Measurements from ENCODE around the gene ATP5PF. TPM values are rescaled to one million over a fixed set of nuclear protein-coding genes. Genes with fewer than 3 reads are reported as not detected.

The ATP5PF gene
- total and polyA plus RNA-seq, 2 experiments from 2014 or later = 127 to 751 TPM

- Histone ChIP-seq H3K9me2 (ENCODE audit: insufficient read depth) (no peaks in the 10 kb centered on the region), H3F3A (replicated peaks; ENCODE audit: low read depth) (no peaks in the 10 kb centered on the region), H3K4me1 (ENCODE audit: insufficient read depth) (no peaks in the 10 kb centered on the region), H4K20me1 (replicated peaks; ENCODE audit: insufficient read depth) (peaks cover 4% of the 10 kb centered on the region; the same call in 1 of the 2 replicates), H2AFZ (no peak overlapping the region), H3K27me3 (ENCODE audit: insufficient read depth) (no peaks in the 10 kb centered on the region), H3K4me2 (no peak overlapping the region), H3K36me3 (ENCODE audit: insufficient read depth) (no peaks in the 10 kb centered on the region; the same call in 1 of the 2 replicates), H3K79me2 (replicated peaks; ENCODE audit: insufficient read depth) (peaks cover 33% of the 10 kb centered on the region), H3K27ac (ENCODE audit: low read depth) (no peak overlapping the region), H3K4me3 (no peak overlapping the region)
- no peak for TF ChIP-seq ZNF331 (CRISPR knock-in tag; IDR thresholded peaks at IDR 0.05; ENCODE audit: low read depth)
- TF ChIP-seq CTCF (conservative IDR thresholded peaks at IDR 0.05; ENCODE audit: low read depth in 2 of 2) = no peak
- no peak for TF ChIP-seq NANOG (IDR thresholded peaks at IDR 0.05; ENCODE audit: borderline replicate concordance)
- TF ChIP-seq ZNF462 (CRISPR knock-in tag; IDR thresholded peaks at IDR 0.05) = no peak
- TF ChIP-seq REST (IDR thresholded peaks at IDR 0.05; ENCODE audit: unreplicated experiment) = no peak
- TF ChIP-seq POLR2AphosphoS5 (IDR thresholded peaks at IDR 0.05; ENCODE audit: low read depth) = no peak
- TF ChIP-seq EZH2 (IDR thresholded peaks at IDR 0.05; ENCODE audit: low read depth, unreplicated experiment) = no peak
- TF ChIP-seq EZH2phosphoT487 (IDR thresholded peaks at IDR 0.05; ENCODE audit: unreplicated experiment) = no peak
- no peak for TF ChIP-seq STAT1 (IDR thresholded peaks at IDR 0.05; ENCODE audit: unreplicated experiment)
- no peak for TF ChIP-seq JUNB (IDR thresholded peaks at IDR 0.05; ENCODE audit: unreplicated experiment)
- no peak for TF ChIP-seq CREB1 (CRISPR knock-in tag; IDR thresholded peaks at IDR 0.05; ENCODE audit: low read depth)
- no peak for TF ChIP-seq ZNF114 (CRISPR knock-in tag; IDR thresholded peaks at IDR 0.05)
- no peak for TF ChIP-seq ETS1 (IDR thresholded peaks at IDR 0.05)
- no peak for DNase-seq (ENCODE audit: low spot score)
- no peaks in the 10 kb centered on the region for H3K9me3 Mint-ChIP-seq
- H3K4me3 Mint-ChIP-seq = no peak overlapping the region
- no peaks in the 10 kb centered on the region for H3K27me3 Mint-ChIP-seq (ENCODE audit: insufficient read depth, low read depth, poor library complexity)
- no peak overlapping the region for H3K27ac Mint-ChIP-seq
- ATAC-seq = no peak
- no peaks in the 10 kb centered on the region for H3K4me1 Mint-ChIP-seq
- H3K36me3 Mint-ChIP-seq (ENCODE audit: low read depth) = peaks cover 7% of the 10 kb centered on the region; the same call in 1 of the 3 replicates
Measured at GRCh38 chr21:25742900-25743299, 8.2 kb upstream of the ATP5PF start.
